Kidney (tissue), 14 donors: Measurements from ENCODE around the gene DENND5A. TPM values are rescaled to one million over a fixed set of nuclear protein-coding genes. Genes with fewer than 3 reads are reported as not detected.

Source experiments
- DNase-seq, 5 donors: peaks; one replicate each; pipeline ENCODE4 v3.0.0-alpha.2; 2013 to 2020
- FAIRE-seq: peaks from 2 replicates; lab custom pipeline; 2012; peaks lifted over from hg19 to GRCh38; lab: Jason Lieb, UNC
- H3K27ac ChIP-seq, 2 donors: one replicate each; pipeline ENCODE4 v1.7.0; 2013; ENCODE audit warnings: low read depth in 2 of 2, low read length in 2 of 2, inconsistent platforms in 1 of 2
- H3K27me3 ChIP-seq: one replicate; pipeline ENCODE4 v1.7.1; 2013; ENCODE audit warnings: low read length, inconsistent platforms; ENCODE audit not compliant: control insufficient read depth, insufficient read depth
- H3K36me3 ChIP-seq, 3 donors: one replicate each; pipeline versions ENCODE4 v1.7.0 to v1.7.1; 2013; ENCODE audit warnings: low read length in 3 of 3, control low read depth in 1 of 3, inconsistent platforms in 1 of 3; ENCODE audit not compliant: insufficient read depth in 3 of 3, control insufficient read depth in 2 of 3
- H3K4me1 ChIP-seq, 3 donors: one replicate each; pipeline versions ENCODE4 v1.7.0 to v1.7.1; 2013; ENCODE audit warnings: low read length in 3 of 3, inconsistent platforms in 1 of 3, low read depth in 1 of 3; ENCODE audit not compliant: control insufficient read depth in 2 of 3, insufficient read depth in 2 of 3
- H3K4me3 ChIP-seq, 3 donors: one replicate each; pipeline versions ENCODE4 v1.7.0 to v1.8.1; 2013; ENCODE audit warnings: low read length in 3 of 3, control low read depth in 1 of 3, inconsistent platforms in 1 of 3
- H3K9ac ChIP-seq, 3 donors: one replicate each; pipeline versions ENCODE4 v1.7.0 to v1.7.1; 2013; ENCODE audit warnings: low read length in 3 of 3, control low read depth in 1 of 3, inconsistent platforms in 1 of 3
- H3K9me3 ChIP-seq, 3 donors: one replicate each; pipeline versions ENCODE4 v1.7.0 to v1.7.1; 2013; ENCODE audit warnings: low read length in 3 of 3, control low read depth in 1 of 3, inconsistent platforms in 1 of 3; ENCODE audit not compliant: control insufficient read depth in 2 of 3, insufficient read depth in 1 of 3
- intact Hi-C: fragments of 100-400 bp; cut with DNase I; formaldehyde crosslinking; loops from one replicate; pipeline ENCODE4 v1.11.1; 2022
- polyA plus RNA-seq: library from polyadenylated mRNA; stranded (reverse); fragments of 350-450 nt; fragmentation: Illumina TruSeq; extraction: RNeasy Lipid Tissue Mini Kit (QIAGEN cat#74804); gene quantifications from one replicate; pipeline ENCODE4 v1.2.3, GENCODE V29; 2014; ENCODE audit warnings: low read depth, low replicate concordance; ENCODE audit not compliant: insufficient read depth
- total RNA-seq: library from RNA; stranded (reverse); fragmentation: NEBNext Ultra II Directional; extraction: Animal tissue kit (Norgen Biotek cat#: 25700); gene quantifications from one replicate; pipeline ENCODE4 v1.2.1, GENCODE V29; 2021
- TF ChIP-seq, protein P1 (sequence below): IDR thresholded peaks from 3 replicates; pipeline ENCODE4 v1.5.1; 2012; ENCODE audit warnings: mild to moderate bottlenecking, moderate library complexity, borderline replicate concordance; ENCODE audit not compliant: insufficient read depth; ENCODE audit errors: extremely low read depth
- donor health status: control.
- donor health status: control.
- donor health status: control.
- donor health status: control.
- donor health status: control.
- donor health status: DM: yes; HTN: yes; CAD: no.
- donor health status: Normal renal cell carcinoma (clear cell type).

DENND5A gene
- total and polyA plus RNA-seq, 2 donors from 2014 or later: 32.4 to 53.9 TPM

DNA sequence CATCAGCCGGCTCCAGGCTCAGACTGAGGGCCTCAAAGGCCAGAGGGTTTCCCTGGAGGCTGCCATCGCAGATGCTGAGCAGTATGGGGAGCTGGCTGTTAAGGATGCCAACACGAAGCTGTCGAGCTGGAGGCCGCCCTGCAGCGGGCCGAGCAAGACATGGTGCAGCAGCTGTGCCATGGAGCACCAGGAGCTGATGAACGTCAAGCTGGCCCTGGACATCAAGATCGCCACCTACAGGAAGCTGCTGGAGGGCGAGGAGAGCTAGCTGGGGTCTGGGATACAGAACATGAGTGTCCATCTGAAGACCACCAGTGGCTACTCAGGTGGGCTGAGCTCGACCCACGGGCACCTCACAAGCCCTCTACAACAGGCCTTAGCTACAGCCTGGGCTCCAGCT, 169.7 kb downstream of the DENND5A start:
- Histone ChIP-seq H3K9ac (no peak overlapping the region), H3K4me1 (no peaks in the 10 kb centered on the region), H3K4me3 (no peak overlapping the region), H3K9me3 (no peaks in the 10 kb centered on the region), H3K27ac (no peak overlapping the region), H3K27me3 (no peaks in the 10 kb centered on the region), H3K36me3 (no peaks in the 10 kb centered on the region)
- intact Hi-C loops: no loop called here
- DNase-seq: no peak
- TF ChIP-seq, protein P1, sequence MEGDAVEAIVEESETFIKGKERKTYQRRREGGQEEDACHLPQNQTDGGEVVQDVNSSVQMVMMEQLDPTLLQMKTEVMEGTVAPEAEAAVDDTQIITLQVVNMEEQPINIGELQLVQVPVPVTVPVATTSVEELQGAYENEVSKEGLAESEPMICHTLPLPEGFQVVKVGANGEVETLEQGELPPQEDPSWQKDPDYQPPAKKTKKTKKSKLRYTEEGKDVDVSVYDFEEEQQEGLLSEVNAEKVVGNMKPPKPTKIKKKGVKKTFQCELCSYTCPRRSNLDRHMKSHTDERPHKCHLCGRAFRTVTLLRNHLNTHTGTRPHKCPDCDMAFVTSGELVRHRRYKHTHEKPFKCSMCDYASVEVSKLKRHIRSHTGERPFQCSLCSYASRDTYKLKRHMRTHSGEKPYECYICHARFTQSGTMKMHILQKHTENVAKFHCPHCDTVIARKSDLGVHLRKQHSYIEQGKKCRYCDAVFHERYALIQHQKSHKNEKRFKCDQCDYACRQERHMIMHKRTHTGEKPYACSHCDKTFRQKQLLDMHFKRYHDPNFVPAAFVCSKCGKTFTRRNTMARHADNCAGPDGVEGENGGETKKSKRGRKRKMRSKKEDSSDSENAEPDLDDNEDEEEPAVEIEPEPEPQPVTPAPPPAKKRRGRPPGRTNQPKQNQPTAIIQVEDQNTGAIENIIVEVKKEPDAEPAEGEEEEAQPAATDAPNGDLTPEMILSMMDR: no peak
- FAIRE-seq: no peak

DNA sequence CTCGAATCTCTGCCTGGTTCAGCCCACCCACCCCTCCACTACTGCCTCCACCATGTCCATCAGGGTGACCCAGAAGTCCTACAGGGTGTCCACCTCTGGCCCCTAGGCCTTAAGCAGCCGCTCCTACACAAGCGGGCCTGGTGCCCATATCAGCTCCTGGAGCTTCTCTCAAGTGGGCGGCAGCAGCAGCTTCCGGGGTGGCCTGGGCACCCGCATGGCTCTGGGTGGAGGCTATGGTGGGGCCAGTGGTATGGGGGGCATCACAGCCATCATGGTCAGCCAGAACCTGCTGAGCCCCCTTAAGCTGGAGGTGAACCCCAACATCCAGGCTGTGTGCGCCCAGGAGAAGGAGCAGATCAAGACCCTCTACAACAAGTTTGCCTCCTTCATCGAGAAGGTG, 170.7 kb downstream of the DENND5A start:
- intact Hi-C loops: no loop called here
- no peaks in the 10 kb centered on the region for H3K27me3 ChIP-seq
- H3K27ac ChIP-seq: no peak overlapping the region
- no peak overlapping the region for H3K4me3 ChIP-seq
- no peaks in the 10 kb centered on the region for H3K4me1 ChIP-seq
- TF ChIP-seq, protein P1: no peak
- no peaks in the 10 kb centered on the region for H3K9me3 ChIP-seq
- H3K9ac ChIP-seq: no peak overlapping the region
- H3K36me3 ChIP-seq: no peaks in the 10 kb centered on the region
- DNase-seq (no peak), FAIRE-seq (no peak)

DNA sequence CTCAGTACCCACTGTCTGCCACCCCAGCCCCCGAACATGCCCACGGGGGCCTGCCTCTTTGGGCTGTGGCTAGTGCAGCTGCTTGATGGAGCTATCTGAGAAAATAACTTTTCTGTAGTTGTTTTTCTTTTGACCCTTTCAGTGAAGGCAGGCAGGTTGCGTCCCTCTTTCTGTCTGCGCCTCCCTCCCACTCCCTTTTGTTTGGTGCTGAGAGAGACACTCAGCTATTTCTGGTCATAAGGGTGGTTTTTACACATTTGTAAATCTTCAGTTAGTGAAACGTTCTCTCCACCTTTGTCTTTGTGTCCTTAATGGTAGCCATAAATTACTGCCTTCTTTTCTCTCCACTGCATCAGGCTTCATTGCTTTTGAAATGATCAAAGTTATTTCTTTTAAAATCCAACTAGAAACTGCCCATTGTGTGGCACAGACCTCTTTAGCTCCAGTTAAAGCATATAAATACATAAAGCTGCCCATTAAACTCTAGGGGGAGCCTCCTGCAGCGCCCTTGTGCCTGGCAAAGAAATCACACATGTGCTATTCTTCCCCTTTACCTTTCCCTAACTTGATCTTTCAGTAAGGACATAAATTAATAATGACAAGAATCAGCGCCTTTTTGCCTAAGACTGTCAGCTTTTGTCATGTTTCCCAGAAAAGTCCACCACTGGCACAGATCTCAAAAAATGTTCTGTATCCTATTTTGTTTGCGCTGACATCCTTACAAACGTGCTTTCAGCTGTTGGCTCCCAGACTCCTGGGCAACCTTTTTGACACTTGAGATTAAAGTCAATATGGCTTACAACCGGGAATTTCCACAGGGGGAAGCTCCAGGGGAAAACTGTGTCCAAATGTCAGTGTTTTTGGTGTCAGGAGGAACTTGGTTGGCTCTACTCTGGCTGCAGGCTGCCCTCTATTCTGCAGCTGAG, 172.0 kb downstream of the DENND5A start:
- Histone ChIP-seq H3K4me3 (no peak overlapping the region), H3K36me3 (no peaks in the 10 kb centered on the region), H3K9ac (no peak overlapping the region), H3K9me3 (no peaks in the 10 kb centered on the region), H3K27me3 (no peaks in the 10 kb centered on the region), H3K27ac (no peak overlapping the region), H3K4me1 (no peaks in the 10 kb centered on the region)
- intact Hi-C loops: no loop called here
- no peak for DNase-seq
- TF ChIP-seq, protein P1: no peak
- FAIRE-seq: no peak
